Upper lobe of left lung (tissue), 4 donors: ENCODE results near the gene CCDC124.

Experiments
- CTCF ChIP-seq, 6 experiments: fragments of 450-650 bp in 4 of 6; fragments of 200-600 bp in 2 of 6; sonication (generic) in 2 of 6; IDR thresholded peaks; one replicate each; pipeline ENCODE4 v1.5.1; 2016 to 2019; ENCODE audit warnings: antibody characterized with exemption in 6 of 6
- EP300 ChIP-seq, 4 donors: sonication (generic); formaldehyde crosslinking; IDR thresholded peaks; one replicate each; pipeline ENCODE4 v1.5.1; 2017; ENCODE audit warnings: antibody characterized with exemption in 4 of 4, control low read depth in 2 of 4
- POLR2A ChIP-seq, 4 donors: fragments of 450-650 bp; IDR thresholded peaks; one replicate each; pipeline ENCODE4 v1.5.1; 2016 to 2017; ENCODE audit warnings: antibody characterized with exemption in 4 of 4, mild to moderate bottlenecking in 2 of 4
- POLR2AphosphoS5 ChIP-seq, 2 donors: sonication (generic); formaldehyde crosslinking; IDR thresholded peaks; one replicate each; pipeline ENCODE4 v1.5.1; 2017; ENCODE audit warnings: antibody characterized with exemption in 2 of 2

GRCh38 chr19:17933414-17934129 lies 757 bp downstream of the CCDC124 start:
- TF ChIP-seq CTCF (IDR thresholded peaks at IDR 0.05) (no peak), POLR2A (IDR thresholded peaks at IDR 0.05) (no peak), POLR2AphosphoS5 (IDR thresholded peaks at IDR 0.05) (no peak), EP300 (IDR thresholded peaks at IDR 0.05) (no peak)
